SKM-1 treated with dmso at 0.1 percent for 144 hours (cell line): ENCODE data around the gene TPST2.

Experiments
- DNase-seq: peaks from one replicate; lab custom pipeline; 2025; ENCODE audit not compliant: unreplicated experiment; lab: John Stamatoyannopoulos, UW

The TPST2 gene

GRCh38 chr22:26503758-26504157 is 86.2 kb downstream of the TPST2 start:
- DNase-seq = no peak

GRCh38 chr22:26502688-26503561 is 87.0 kb downstream of the TPST2 start:
- peak; percentile 68 for DNase-seq

- no peak for DNase-seq
Observed at GRCh38 chr22:26501996-26502395, 87.9 kb downstream of the TPST2 start.

DNA sequence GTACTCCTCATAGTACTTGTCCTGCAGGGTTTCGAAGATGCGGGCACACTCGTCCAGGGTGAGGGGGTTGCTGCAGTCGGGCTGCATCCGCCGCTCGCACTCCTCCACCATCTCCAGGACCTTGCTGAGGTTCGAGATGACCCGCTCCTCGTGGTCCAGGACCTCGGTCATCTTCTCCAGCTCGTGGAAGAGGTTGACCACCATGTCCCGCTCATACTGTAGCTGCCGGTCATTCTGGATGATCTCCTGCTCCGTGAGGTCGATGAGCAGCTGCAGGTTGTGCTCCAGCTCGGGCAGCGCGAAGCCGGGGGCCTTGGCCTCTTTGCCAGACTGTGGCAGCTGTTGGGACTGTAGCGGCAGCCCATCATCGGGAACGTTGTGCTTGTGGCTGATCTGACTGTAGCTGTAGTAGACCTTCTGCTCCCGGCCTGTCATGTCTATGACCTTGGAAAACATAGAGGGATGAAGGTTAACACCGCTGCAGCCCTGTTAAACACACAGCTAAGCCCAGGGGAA is 90.7 kb downstream of the TPST2 start:
- DNase-seq = no peak

DNA sequence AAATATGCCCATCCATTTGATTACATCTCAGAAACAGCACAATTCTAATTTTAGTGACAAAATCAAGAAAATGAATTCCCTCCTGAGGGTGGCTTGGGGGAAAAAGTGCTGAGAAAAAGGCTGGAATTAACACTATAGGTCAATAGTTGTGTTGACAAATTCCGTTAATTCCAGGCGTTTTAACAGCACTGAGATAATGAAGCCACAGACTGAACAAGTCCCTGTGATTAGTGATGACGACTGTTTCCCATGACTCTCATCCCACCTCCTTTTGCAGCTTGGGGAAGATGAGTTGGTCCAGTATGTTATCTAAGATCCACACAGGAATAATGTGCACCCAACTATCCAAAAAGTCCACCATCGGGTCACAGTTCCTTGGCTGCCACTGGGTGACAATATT is 93.5 kb downstream of the TPST2 start:
- DNase-seq = no peak

DNA sequence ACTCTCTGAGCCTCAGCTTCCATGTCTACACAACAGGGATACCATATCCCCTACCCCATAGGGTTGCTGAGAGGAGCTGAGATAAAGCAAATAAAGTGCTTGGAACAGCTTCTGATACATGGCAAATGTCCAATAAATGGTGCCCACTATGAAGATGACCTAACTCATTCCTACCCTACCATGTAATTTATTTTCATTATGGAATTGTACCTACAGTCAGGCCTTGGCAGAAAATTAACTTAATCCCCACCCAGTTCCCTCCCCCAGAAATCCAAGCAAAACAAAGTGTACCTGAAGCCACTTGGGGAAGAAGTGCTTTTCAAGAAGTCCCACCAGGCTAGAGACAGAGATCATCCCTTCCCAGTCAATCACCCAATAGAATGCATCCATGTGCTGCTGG is 95.4 kb downstream of the TPST2 start:
- no peak for DNase-seq

- DNase-seq = no peak
Observed at GRCh38 chr22:26492220-26492619, 97.7 kb downstream of the TPST2 start.

DNA sequence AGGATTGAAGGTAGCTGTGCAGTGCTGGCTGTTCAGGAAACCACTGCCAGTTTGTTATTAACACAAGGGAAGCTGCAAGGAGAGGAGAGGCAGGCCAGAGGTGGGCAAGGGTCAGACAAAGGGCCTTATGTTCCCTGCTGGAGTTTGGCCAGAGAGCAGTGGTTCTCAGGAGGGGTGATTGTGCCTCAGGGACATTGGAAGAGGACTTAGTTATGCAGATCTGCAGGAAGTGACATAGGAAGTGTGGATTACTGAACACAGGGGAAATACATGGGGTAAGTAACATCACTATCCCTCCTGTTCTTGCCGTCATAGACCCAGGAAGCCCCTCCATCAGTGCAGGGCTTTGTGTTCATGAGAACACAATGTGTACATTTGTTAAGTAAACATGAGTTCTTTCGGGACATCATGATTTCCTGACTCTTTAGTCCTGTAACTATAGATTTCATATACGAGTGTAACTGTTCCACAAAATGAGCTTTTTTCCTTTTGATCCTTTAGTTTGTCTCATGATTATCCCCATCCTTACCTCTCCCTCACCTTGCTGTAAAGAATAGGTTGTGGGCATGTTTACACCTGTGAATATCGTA is 100.4 kb downstream of the TPST2 start:
- DNase-seq = no peak

DNA sequence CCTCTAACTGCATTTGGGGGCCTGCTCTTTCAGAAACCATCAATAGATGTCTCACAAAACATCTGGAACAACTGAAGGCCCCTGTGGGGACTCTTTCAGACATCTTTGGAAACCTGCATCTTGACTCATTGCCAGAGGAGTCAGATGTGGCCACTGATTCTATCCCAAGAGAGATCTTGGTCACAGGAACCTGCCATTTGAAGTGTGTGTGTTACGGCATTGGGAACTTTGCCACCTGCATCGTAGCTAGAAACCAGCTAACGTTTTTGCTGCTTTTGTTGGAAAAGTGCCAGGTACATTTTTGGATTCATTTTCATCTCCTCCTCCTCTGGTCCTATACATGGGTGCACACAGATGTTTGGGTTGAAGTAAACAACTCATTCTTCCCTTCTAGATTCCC is 101.9 kb downstream of the TPST2 start:
- DNase-seq = no peak

DNA sequence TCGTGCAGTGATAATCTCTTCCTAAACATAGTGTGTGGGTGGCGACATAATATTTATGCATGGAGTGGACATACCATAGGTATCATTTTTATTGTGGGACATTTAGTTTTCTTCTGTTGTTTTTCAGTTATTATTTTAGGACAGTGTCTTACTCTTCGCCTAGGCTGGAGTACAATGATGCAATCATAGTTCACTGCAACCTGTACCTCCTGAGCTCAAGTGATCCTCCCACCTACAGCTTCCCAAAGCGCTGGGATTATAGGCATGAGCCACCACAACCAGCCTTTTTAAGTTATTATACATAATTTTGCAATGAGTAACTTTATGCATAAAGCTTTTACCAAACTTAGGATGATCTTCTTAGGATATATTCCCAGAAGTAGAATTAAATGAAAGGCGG is 103.5 kb downstream of the TPST2 start:
- no peak for DNase-seq

- no peak for DNase-seq
Observed at GRCh38 chr22:26485806-26486390, 104.0 kb downstream of the TPST2 start.

DNA sequence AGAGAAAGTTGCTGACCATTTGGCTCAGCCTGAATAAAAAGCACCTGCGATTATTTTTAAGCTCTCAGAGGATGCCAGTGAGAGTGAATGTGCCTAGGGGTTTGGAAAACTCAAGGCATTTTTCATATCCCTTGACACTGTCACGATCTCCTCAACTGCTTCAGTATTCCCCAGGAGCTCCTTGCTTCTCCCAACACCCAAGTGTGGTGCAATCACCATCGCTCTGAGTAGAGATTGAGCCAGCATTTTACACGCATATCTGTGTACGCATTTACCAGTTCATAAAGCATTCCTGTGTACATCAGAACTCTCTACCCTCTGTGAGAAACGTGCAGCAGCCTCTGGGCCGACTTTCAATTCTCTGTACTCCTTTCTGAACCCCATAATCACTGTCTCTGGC is 104.9 kb downstream of the TPST2 start:
- DNase-seq = no peak

DNA sequence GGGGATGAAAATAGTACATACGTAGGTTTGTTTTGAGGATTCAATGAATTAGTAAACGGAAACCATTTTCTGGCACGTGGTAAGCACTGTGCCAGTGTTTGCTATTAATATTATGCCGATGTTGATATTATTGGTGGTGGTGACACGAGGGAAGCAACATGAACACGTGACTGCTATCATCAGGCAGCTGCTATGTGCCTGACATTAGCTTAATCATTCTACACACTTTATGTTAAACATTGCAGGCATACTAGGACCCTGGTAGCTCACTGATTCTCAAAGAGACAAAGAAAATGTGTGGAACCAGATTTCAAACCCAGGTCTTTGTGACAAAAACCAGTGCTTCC is 105.6 kb downstream of the TPST2 start:
- DNase-seq = no peak

GRCh38 chr22:26483439-26484359 is 106.2 kb downstream of the TPST2 start, which contains the start of the genes HPS4 and SRRD:
HPS4 (minus strand) TSS chr22:26483783; CDS start chr22:26481762, 2,021 bp downstream.
SRRD (plus strand) TSS chr22:26483877; CDS start chr22:26483891, 14 bp downstream.
- DNase-seq = peak; percentile 78

DNA sequence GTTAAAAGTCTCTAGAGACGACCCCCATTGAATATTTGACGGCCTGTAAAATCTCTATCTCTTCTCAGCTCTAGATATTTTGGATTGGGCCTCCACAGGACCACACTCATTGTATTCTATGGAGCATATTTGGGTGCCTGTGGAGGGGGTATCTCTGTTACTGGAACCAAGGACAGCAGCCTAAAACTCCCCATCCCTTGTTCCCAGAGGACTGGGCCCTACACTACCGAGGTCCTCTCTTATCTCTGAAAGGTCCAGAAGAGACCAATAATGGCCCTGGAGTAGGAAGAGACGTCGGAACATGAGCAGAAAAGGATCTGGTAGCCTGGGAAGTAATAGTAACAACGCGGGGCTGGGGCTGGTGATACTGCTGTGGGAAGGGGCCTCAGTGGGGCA is 106.9 kb downstream of the TPST2 start:
- DNase-seq = no peak

GRCh38 chr22:26482161-26482560 is 107.8 kb downstream of the TPST2 start:
- DNase-seq = no peak

GRCh38 chr22:26481694-26482093 is 108.2 kb downstream of the TPST2 start:
- DNase-seq = no peak

DNA sequence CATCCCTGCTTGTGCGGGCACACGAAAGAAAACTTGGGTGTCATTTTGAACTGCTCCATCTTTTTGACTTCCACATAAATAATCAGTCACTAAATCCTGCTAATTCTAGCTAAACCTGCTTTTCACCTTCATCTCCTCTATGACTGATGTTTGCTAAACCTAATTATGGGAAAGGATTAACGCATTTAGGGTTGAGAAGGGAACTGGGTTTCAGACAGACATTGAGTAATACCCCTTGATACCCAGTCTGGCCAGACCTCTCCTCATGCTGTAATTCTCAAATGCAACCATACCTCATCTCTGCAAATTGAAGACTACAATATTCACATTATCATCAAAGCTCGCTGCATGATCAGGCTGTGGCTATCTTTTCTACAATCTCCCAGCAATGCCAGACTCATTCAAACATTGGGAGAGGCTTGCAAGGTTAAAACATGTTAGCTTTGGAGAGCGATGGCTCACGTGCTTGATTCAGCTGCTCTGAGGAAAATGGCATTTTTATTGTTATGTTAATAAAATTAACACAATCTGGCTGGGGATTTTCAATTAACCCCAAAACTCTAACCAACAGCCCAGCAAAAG is 108.7 kb downstream of the TPST2 start:
- DNase-seq = no peak

DNA sequence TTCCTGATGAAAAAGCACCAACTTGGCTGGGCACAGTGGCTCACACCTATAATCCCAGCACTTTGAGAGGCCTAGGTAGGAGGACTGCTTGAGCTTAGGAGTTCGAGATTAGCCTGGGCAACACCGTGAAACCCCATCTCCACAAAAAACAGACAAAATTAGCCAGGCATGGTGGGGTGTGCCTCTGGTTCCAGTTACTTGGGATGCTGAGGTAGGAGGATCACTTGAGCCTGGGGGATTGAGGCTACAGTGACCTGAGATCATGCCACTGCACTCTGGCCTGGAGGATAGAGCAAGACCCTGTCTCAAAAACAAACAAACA is 109.4 kb downstream of the TPST2 start:
- DNase-seq = no peak

DNA sequence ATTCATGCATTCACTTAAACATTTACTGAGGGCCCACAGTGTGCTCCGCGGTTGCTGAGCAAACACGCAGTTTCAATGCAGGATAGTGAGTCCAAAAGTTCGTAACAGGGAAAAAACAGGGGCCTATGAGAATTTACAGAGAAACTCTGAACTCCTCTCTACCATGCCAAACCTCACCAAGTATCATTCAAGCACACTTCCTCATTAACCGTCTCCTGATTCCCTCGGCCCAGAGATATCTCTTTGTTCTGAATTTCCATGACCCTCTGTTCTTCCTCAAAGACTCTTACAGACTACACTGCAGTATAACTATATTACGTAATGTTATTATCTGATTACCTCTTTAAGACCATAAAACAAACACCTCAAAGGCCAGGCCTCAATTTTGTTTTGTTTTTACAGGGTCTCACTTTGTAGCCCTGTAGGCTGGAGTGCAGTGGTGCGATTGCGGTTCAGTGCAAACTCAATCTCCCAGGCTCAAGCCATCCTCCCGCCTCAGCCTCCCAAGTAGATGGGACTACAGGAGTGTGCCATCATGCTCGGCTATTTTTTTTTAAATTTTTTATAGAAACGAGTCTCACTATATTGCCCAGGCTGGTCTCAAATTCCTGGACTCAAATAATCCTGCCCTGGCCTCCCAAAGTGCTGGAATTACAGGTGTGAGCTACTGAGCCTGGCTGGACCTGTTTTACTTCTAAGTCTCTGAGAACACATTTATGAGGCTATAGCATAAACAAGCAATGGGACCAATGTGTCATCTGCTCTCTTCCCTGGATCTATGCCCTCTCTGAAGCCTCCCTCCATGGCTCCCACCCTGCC is 109.9 kb downstream of the TPST2 start:
- DNase-seq = peak; percentile 29
